ENCODE results near the gene OR51Q1. TPM values are rescaled to one million over a fixed set of nuclear protein-coding genes. Genes with fewer than 3 reads are reported as not detected.

The OR51Q1 gene
- not detected for total RNA-seq
- polyA plus RNA-seq (ENCODE audit: insufficient read length in 2 of 2), result not detected
- long read RNA-seq, donor 1, result 0 reads
- long read RNA-seq, donor 2, result 0 reads
- long read RNA-seq, donor 3, result 0 reads
- long read RNA-seq, donor 4, result 0 reads

DNA sequence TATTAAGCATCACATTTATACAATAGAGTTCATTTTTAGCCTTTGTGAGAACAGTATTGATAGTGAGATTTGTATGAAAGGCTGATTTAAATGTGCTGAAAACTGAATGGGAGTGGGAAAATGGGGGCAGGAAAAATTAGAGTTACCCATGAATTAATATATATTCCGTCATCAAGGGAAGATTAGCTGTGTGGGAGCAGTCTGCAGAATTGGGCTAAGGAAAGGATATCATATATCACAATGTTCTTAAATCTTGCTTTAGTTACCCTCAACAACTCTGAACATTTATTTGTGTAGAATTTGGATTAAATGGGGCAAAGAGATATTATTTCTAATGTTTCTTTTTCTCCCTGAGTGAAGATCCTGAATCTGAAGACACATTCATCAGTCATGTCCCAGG lies at the start of gene OR51Q1:
TSS of gene OR51Q1 (plus strand) at position 301 of the 400 bp plus-strand sequence. CDS start at position 391, 90 bp downstream.
- no peaks in the 10 kb centered on the region for H3K36me3 ChIP-seq (ENCODE audit: control insufficient read depth, insufficient read depth, low read length)
- no peak for DNase-seq (ENCODE audit: low read depth in 4 of 6, low spot score in 6 of 6)
- H3K4me3 ChIP-seq (ENCODE audit: low read depth, low read length), result no peak within 1 kb of the TSS
- no CpG with 5 or more reads among the region's 1 CpG for WGBS (ENCODE audit: insufficient coverage)
- H3K27ac ChIP-seq (ENCODE audit: low read depth, low read length), result no peak within 1 kb of the TSS
- H3K27me3 ChIP-seq (ENCODE audit: control insufficient read depth, insufficient read depth, low read length), result no peaks in the 10 kb centered on the region
- H3K9me3 ChIP-seq (ENCODE audit: control insufficient read depth, insufficient read depth, low read length), result no peaks in the 10 kb centered on the region
- H3K4me1 ChIP-seq (ENCODE audit: control insufficient read depth, insufficient read depth, low read length), result no peaks in the 10 kb centered on the region

DNA sequence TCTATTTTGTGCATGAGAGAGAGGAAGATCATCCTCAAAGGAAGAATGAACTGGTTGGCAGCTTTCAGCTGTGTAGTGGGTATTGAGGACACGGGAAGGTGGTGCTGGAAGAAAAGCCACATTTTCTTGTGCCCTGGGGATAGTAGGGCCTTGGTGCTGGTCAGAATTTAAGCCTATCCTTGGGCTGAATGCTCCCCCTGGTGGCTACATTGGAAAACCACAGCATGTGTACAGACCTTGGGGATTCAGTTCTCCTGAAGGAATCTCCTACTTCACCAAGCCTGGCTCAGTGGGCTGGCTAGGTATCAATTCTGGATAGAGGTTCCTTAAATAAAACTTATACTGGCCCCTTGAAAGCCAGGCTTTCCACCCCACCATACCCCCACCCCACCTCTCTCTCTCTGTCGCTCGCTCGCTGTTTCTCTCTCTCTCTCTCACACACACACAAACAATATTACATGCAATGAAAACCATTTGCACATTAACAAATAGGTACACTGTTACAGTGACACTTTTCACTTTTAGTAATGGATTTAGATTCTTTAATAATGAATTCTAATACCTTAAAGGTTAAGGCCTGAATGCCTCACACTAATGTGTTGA lies 41.1 kb upstream of the OR51Q1 start:
- H3K27ac ChIP-seq (ENCODE audit: low read depth, low read length), result no peak overlapping the region
- H3K4me3 ChIP-seq (ENCODE audit: low read depth, low read length), result no peak overlapping the region
- DNase-seq (ENCODE audit: low read depth in 4 of 6, low spot score in 6 of 6), result peak in 3 of 6 donors; percentile 33 to 58 (median 44)
- H3K27me3 ChIP-seq (ENCODE audit: control insufficient read depth, insufficient read depth, low read length), result no peaks in the 10 kb centered on the region
- no peaks in the 10 kb centered on the region for H3K36me3 ChIP-seq (ENCODE audit: control insufficient read depth, insufficient read depth, low read length)
- H3K9me3 ChIP-seq (ENCODE audit: control insufficient read depth, insufficient read depth, low read length), result no peaks in the 10 kb centered on the region
- H3K4me1 ChIP-seq (ENCODE audit: control insufficient read depth, insufficient read depth, low read length), result no peaks in the 10 kb centered on the region
- WGBS (ENCODE audit: insufficient coverage), result 38% methylated on average over 1 of the region's 4 CpGs

- Histone ChIP-seq H3K4me3 (ENCODE audit: low read depth, low read length) (no peak within 1 kb of the TSS), H3K36me3 (ENCODE audit: control insufficient read depth, insufficient read depth, low read length) (no peaks in the 10 kb centered on the region), H3K9me3 (ENCODE audit: control insufficient read depth, insufficient read depth, low read length) (no peaks in the 10 kb centered on the region), H3K4me1 (ENCODE audit: control insufficient read depth, insufficient read depth, low read length) (no peaks in the 10 kb centered on the region), H3K27me3 (ENCODE audit: control insufficient read depth, insufficient read depth, low read length) (no peaks in the 10 kb centered on the region), H3K27ac (ENCODE audit: low read depth, low read length) (no peak within 1 kb of the TSS)
- no peak for DNase-seq (ENCODE audit: low read depth in 4 of 6, low spot score in 6 of 6)
- no CpG with 5 or more reads among the region's 1 CpG for WGBS (ENCODE audit: insufficient coverage)
These were observed 38.3 kb upstream of the OR51Q1 start, which contains the start of gene OR51M1 for GRCh38 chr11:5383576-5383975. TSS of gene OR51M1 (plus strand) at chr11:5383812. CDS start at chr11:5389399, 5,587 bp downstream.

DNA sequence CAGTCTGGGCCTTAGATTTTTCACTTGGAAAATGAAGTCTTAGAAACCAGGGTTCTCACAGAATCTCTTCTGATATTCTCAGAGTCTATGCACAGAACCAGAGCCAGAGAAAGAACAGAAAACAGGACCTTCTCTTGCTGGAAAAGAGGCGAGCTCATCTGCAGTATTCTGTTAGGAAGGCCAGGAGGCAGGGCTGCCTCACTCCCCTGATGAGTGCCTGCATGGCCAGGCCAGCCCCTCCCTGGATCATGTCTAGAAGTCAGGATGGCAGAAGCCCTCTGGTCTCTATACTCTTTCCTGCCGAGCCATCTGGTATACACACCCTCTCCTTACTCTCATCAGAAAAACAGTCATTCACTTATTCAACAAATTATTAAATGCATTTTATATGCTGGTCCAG lies 37.6 kb upstream of the OR51Q1 start:
- H3K9me3 ChIP-seq (ENCODE audit: control insufficient read depth, insufficient read depth, low read length), result no peaks in the 10 kb centered on the region
- no peaks in the 10 kb centered on the region for H3K27me3 ChIP-seq (ENCODE audit: control insufficient read depth, insufficient read depth, low read length)
- no peaks in the 10 kb centered on the region for H3K36me3 ChIP-seq (ENCODE audit: control insufficient read depth, insufficient read depth, low read length)
- WGBS (ENCODE audit: insufficient coverage), result 60% methylated on average over 1 of the region's 2 CpGs
- H3K4me3 ChIP-seq (ENCODE audit: low read depth, low read length), result no peak overlapping the region
- H3K27ac ChIP-seq (ENCODE audit: low read depth, low read length), result no peak overlapping the region
- DNase-seq (ENCODE audit: low read depth in 4 of 6, low spot score in 6 of 6), result no peak
- H3K4me1 ChIP-seq (ENCODE audit: control insufficient read depth, insufficient read depth, low read length), result no peaks in the 10 kb centered on the region

- no peaks in the 10 kb centered on the region for H3K27me3 ChIP-seq (ENCODE audit: control insufficient read depth, insufficient read depth, low read length)
- no peak for DNase-seq (ENCODE audit: low read depth in 4 of 6, low spot score in 6 of 6)
These were observed 31.7 kb upstream of the OR51Q1 start for GRCh38 chr11:5390210-5390609.

DNA sequence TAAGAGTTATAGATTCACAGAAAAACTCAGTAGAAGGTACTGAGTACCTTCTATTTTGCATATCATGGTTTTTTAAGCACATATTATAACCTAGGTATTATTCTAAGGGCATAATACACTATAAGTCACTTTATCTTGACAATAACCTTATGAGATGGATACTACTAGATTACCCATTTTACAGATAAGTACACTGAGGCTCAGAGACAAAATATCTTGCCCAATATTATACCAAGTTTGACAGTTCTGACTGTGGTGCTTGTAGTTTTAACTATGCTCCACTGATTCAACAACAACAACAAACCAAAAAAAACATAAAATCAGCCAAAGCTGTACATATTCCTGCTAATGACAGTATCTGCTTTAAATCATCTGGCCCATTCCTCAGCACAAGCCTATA lies 27.8 kb upstream of the OR51Q1 start:
- Histone ChIP-seq H3K27ac (ENCODE audit: low read depth, low read length) (no peak overlapping the region), H3K36me3 (ENCODE audit: control insufficient read depth, insufficient read depth, low read length) (no peaks in the 10 kb centered on the region), H3K4me3 (ENCODE audit: low read depth, low read length) (no peak overlapping the region), H3K4me1 (ENCODE audit: control insufficient read depth, insufficient read depth, low read length) (no peaks in the 10 kb centered on the region), H3K9me3 (ENCODE audit: control insufficient read depth, insufficient read depth, low read length) (no peaks in the 10 kb centered on the region), H3K27me3 (ENCODE audit: control insufficient read depth, insufficient read depth, low read length) (no peaks in the 10 kb centered on the region)
- no peak for DNase-seq (ENCODE audit: low read depth in 4 of 6, low spot score in 6 of 6)

More at GRCh38 chr11:5390210-5390609, 31.7 kb upstream of the OR51Q1 start:
- WGBS (ENCODE audit: insufficient coverage), result 100% methylated on average over 1 of the region's 2 CpGs
- no peak overlapping the region for H3K4me3 ChIP-seq (ENCODE audit: low read depth, low read length)
- no peak overlapping the region for H3K27ac ChIP-seq (ENCODE audit: low read depth, low read length)
- H3K9me3 ChIP-seq (ENCODE audit: control insufficient read depth, insufficient read depth, low read length), result no peaks in the 10 kb centered on the region
- H3K36me3 ChIP-seq (ENCODE audit: control insufficient read depth, insufficient read depth, low read length), result no peaks in the 10 kb centered on the region
- H3K4me1 ChIP-seq (ENCODE audit: control insufficient read depth, insufficient read depth, low read length), result no peaks in the 10 kb centered on the region

- no peaks in the 10 kb centered on the region for H3K36me3 ChIP-seq (ENCODE audit: control insufficient read depth, insufficient read depth, low read length)
- no peaks in the 10 kb centered on the region for H3K9me3 ChIP-seq (ENCODE audit: control insufficient read depth, insufficient read depth, low read length)
- H3K27me3 ChIP-seq (ENCODE audit: control insufficient read depth, insufficient read depth, low read length), result no peaks in the 10 kb centered on the region
- no peak overlapping the region for H3K4me3 ChIP-seq (ENCODE audit: low read depth, low read length)
- H3K4me1 ChIP-seq (ENCODE audit: control insufficient read depth, insufficient read depth, low read length), result no peaks in the 10 kb centered on the region
- DNase-seq (ENCODE audit: low read depth in 4 of 6, low spot score in 6 of 6), result no peak
- H3K27ac ChIP-seq (ENCODE audit: low read depth, low read length), result no peak overlapping the region
These were observed 23.0 kb upstream of the OR51Q1 start for GRCh38 chr11:5398936-5399335.

GRCh38 chr11:5405173-5405572 lies 16.7 kb upstream of the OR51Q1 start:
- Histone ChIP-seq H3K27me3 (ENCODE audit: control insufficient read depth, insufficient read depth, low read length) (no peaks in the 10 kb centered on the region), H3K9me3 (ENCODE audit: control insufficient read depth, insufficient read depth, low read length) (no peaks in the 10 kb centered on the region)

GRCh38 chr11:5420993-5421392 lies 918 bp upstream of the OR51Q1 start:
- 52% methylated on average over 5 of the region's 5 CpGs for WGBS (ENCODE audit: insufficient coverage)
- Histone ChIP-seq H3K4me3 (ENCODE audit: low read depth, low read length) (no peak overlapping the region), H3K9me3 (ENCODE audit: control insufficient read depth, insufficient read depth, low read length) (no peaks in the 10 kb centered on the region), H3K27ac (ENCODE audit: low read depth, low read length) (no peak overlapping the region), H3K27me3 (ENCODE audit: control insufficient read depth, insufficient read depth, low read length) (no peaks in the 10 kb centered on the region), H3K4me1 (ENCODE audit: control insufficient read depth, insufficient read depth, low read length) (no peaks in the 10 kb centered on the region), H3K36me3 (ENCODE audit: control insufficient read depth, insufficient read depth, low read length) (no peaks in the 10 kb centered on the region)
- no peak for DNase-seq (ENCODE audit: low read depth in 4 of 6, low spot score in 6 of 6)

More at GRCh38 chr11:5405173-5405572, 16.7 kb upstream of the OR51Q1 start:
- Histone ChIP-seq H3K27ac (ENCODE audit: low read depth, low read length) (no peak overlapping the region), H3K4me3 (ENCODE audit: low read depth, low read length) (no peak overlapping the region), H3K4me1 (ENCODE audit: control insufficient read depth, insufficient read depth, low read length) (no peaks in the 10 kb centered on the region), H3K36me3 (ENCODE audit: control insufficient read depth, insufficient read depth, low read length) (no peaks in the 10 kb centered on the region)
- no peak for DNase-seq (ENCODE audit: low read depth in 4 of 6, low spot score in 6 of 6)

DNA sequence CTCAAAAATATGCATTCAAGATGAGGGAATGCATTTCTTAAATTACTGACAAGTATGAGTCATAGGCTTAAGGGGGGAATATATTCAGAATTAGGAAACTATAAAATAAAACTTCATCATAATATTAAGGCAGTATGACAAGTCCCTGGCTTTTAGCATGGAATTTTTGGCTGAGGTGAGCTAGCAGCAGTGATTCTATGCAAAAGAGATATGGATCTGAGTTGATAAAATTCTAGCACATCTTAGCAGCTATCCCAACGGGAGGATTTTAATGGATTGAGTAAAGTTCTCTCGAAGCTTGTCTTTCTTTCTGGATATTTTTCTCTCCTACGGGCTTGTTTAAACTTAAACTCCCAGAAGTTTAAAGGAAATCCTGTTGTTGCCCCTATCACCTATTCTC lies 1.2 kb downstream of the OR51Q1 start:
- H3K36me3 ChIP-seq (ENCODE audit: control insufficient read depth, insufficient read depth, low read length), result no peaks in the 10 kb centered on the region
- no peaks in the 10 kb centered on the region for H3K9me3 ChIP-seq (ENCODE audit: control insufficient read depth, insufficient read depth, low read length)
- no peak for DNase-seq (ENCODE audit: low read depth in 4 of 6, low spot score in 6 of 6)
- H3K27ac ChIP-seq (ENCODE audit: low read depth, low read length), result no peak overlapping the region
- no peaks in the 10 kb centered on the region for H3K27me3 ChIP-seq (ENCODE audit: control insufficient read depth, insufficient read depth, low read length)
- H3K4me1 ChIP-seq (ENCODE audit: control insufficient read depth, insufficient read depth, low read length), result no peaks in the 10 kb centered on the region
- H3K4me3 ChIP-seq (ENCODE audit: low read depth, low read length), result no peak overlapping the region
- no CpG with 5 or more reads among the region's 3 CpGs for WGBS (ENCODE audit: insufficient coverage)
